Keratinocyte (primary cell): Measurements from ENCODE around the gene FBN2. TPM values are rescaled to one million over a fixed set of nuclear protein-coding genes. Genes with fewer than 3 reads are reported as not detected.

Experiments used
- DNase-seq: peaks from one replicate; pipeline ENCODE4 v3.0.0-alpha.2; 2011; ENCODE audit warnings: low read depth, missing footprints, low spot score
- FAIRE-seq: peaks from 2 replicates; lab custom pipeline; 2011; peaks lifted over from hg19 to GRCh38; lab: Jason Lieb, UNC
- H2AFZ ChIP-seq: 2 replicates; pipeline ENCODE4 v1.6.0; 2012; ENCODE audit warnings: low read length, control low read depth, inconsistent platforms; ENCODE audit not compliant: control insufficient read depth
- H3K27ac ChIP-seq: 2 replicates; pipeline ENCODE4 v1.5.1; 2011; ENCODE audit warnings: low read length; ENCODE audit not compliant: control insufficient read depth, insufficient read depth
- H3K27me3 ChIP-seq: 3 replicates; pipeline ENCODE4 v1.6.0; 2011; ENCODE audit warnings: low read length; ENCODE audit not compliant: control insufficient read depth, insufficient read depth; ENCODE audit errors: extremely low read depth
- H3K36me3 ChIP-seq, 2 experiments: 2 replicates in 1 of 2; 3 replicates in 1 of 2; pipeline ENCODE4 v1.5.1; 2011; ENCODE audit warnings: low read length in 2 of 2, mild to moderate bottlenecking in 1 of 2; ENCODE audit not compliant: control insufficient read depth in 2 of 2, insufficient read depth in 2 of 2; ENCODE audit errors: extremely low read depth in 1 of 2
- H3K4me1 ChIP-seq: 3 replicates; pipeline ENCODE4 v1.5.1; 2011; ENCODE audit warnings: low read length; ENCODE audit not compliant: control insufficient read depth, insufficient read depth; ENCODE audit errors: extremely low read depth
- H3K4me2 ChIP-seq: 3 replicates; pipeline ENCODE4 v1.6.0; 2011; ENCODE audit warnings: low read depth, low read length; ENCODE audit not compliant: control insufficient read depth, insufficient read depth; ENCODE audit errors: extremely low read depth
- H3K4me3 ChIP-seq, 3 experiments: fragments of 200-600 bp in 1 of 3; sonication (generic) in 1 of 3; 2 replicates in 2 of 3; 3 replicates in 1 of 3; pipeline ENCODE4 v1.5.1; 2011 to 2016; ENCODE audit warnings: low read length in 3 of 3, mild to moderate bottlenecking in 3 of 3, control low read depth in 2 of 3, inconsistent platforms in 1 of 3, low read depth in 1 of 3, mixed read lengths in 1 of 3, mixed run types in 1 of 3, moderate library complexity in 1 of 3; ENCODE audit not compliant: control insufficient read depth in 2 of 3, insufficient read depth in 2 of 3; ENCODE audit errors: extremely low read depth in 1 of 3
- H3K79me2 ChIP-seq: 2 replicates; pipeline ENCODE4 v1.6.0; 2012; ENCODE audit warnings: low read length; ENCODE audit not compliant: control insufficient read depth, insufficient read depth
- H3K9ac ChIP-seq: 3 replicates; pipeline ENCODE4 v1.6.0; 2011; ENCODE audit warnings: low read length; ENCODE audit not compliant: control insufficient read depth, insufficient read depth; ENCODE audit errors: extremely low read depth
- H3K9me1 ChIP-seq: 3 replicates; pipeline ENCODE4 v1.6.0; 2011; ENCODE audit warnings: low read length; ENCODE audit not compliant: control insufficient read depth, insufficient read depth; ENCODE audit errors: extremely low read depth
- H3K9me3 ChIP-seq: 2 replicates; pipeline ENCODE4 v1.5.1; 2012; ENCODE audit warnings: low read depth, low read length; ENCODE audit not compliant: control insufficient read depth
- H4K20me1 ChIP-seq: 3 replicates; pipeline ENCODE4 v1.6.0; 2011; ENCODE audit warnings: low read length; ENCODE audit not compliant: control insufficient read depth, insufficient read depth; ENCODE audit errors: extremely low read depth
- CTCF ChIP-seq, 3 experiments: IDR thresholded peaks in 1 of 3; conservative IDR thresholded peaks in 1 of 3; optimal IDR thresholded peaks in 1 of 3; 2 replicates in 2 of 3; 3 replicates in 1 of 3; pipeline versions ENCODE3 to v1.5.1; 2011; ENCODE audit warnings: low read length in 3 of 3, mild to moderate bottlenecking in 3 of 3, moderate library complexity in 2 of 3, control low read depth in 1 of 3, inconsistent platforms in 1 of 3; ENCODE audit not compliant: insufficient read depth in 2 of 3; ENCODE audit errors: extremely low read depth in 1 of 3
- EZH2 ChIP-seq: IDR thresholded peaks from one replicate; pipeline ENCODE4 v1.6.1; 2012; ENCODE audit warnings: inconsistent platforms, mild to moderate bottlenecking, low read length, moderate library complexity
- dilution Hi-C: fragments of 300-500 bp; cut with MboI; formaldehyde crosslinking; loops from one replicate; pipeline ENCODE4 v1.7.0; 2020; ENCODE audit warnings: low sequenced_read_pairs; ENCODE audit not compliant: extremely low pct_ligation_motif_present
- polyA plus RNA-seq, 5 experiments: library from polyadenylated mRNA; depleted of rRNA in 3 of 5; stranded (reverse) in 3 of 5; stranded (forward) in 1 of 5; unstranded in 1 of 5; fragments of >200 nt; gene quantifications; 1 replicate in 1 of 5; 2 replicates in 3 of 5; 3 replicates in 1 of 5; pipeline versions ENCODE4 v1.2.1 to v1.2.3, GENCODE V29; 2011 to 2012; ENCODE audit warnings: missing spikeins in 2 of 5, low read depth in 1 of 5, low replicate concordance in 1 of 5

The FBN2 gene
- polyA plus RNA-seq, 1 donor (not counting 4 experiments of a cell fraction or from before 2014, with no cell fraction given) = 30.1 TPM

GRCh38 chr5:128516978-128517377 lies 21.1 kb downstream of the FBN2 start:
- no peak overlapping the region for H3K9ac ChIP-seq
- dilution Hi-C loops = no loop called here
- H3K27ac ChIP-seq = no peak overlapping the region
- H3K9me1 ChIP-seq = peaks cover 2% of the 10 kb centered on the region
- no peaks in the 10 kb centered on the region for H3K9me3 ChIP-seq
- no peaks in the 10 kb centered on the region for H3K4me1 ChIP-seq
- DNase-seq (no peak), FAIRE-seq (no peak)
- H4K20me1 ChIP-seq = no peaks in the 10 kb centered on the region
- H3K4me3 ChIP-seq = no peak overlapping the region
- peaks cover 3 to 7% of the 10 kb centered on the region in 2 experiments for H3K36me3 ChIP-seq
- H3K27me3 ChIP-seq = no peaks in the 10 kb centered on the region
- no peak for TF ChIP-seq CTCF (optimal IDR thresholded peaks at IDR 0.05 in 1 of 3, IDR thresholded peaks at IDR 0.05 in 1 of 3, conservative IDR thresholded peaks at IDR 0.05 in 1 of 3; ENCODE audit: extremely low read depth in 1 of 3, insufficient read depth in 2 of 3, low read length in 3 of 3)
- no peak for TF ChIP-seq EZH2
- H2AFZ ChIP-seq = no peak overlapping the region
- H3K4me2 ChIP-seq = no peak overlapping the region
- H3K79me2 ChIP-seq = no peaks in the 10 kb centered on the region

GRCh38 chr5:128513806-128514205 lies 24.2 kb downstream of the FBN2 start:
- H3K79me2 ChIP-seq = no peaks in the 10 kb centered on the region
- H4K20me1 ChIP-seq = no peaks in the 10 kb centered on the region
- FAIRE-seq = no peak
- peaks cover 0 to 3% of the 10 kb centered on the region in 2 experiments for H3K36me3 ChIP-seq
- DNase-seq = no peak
- H3K27me3 ChIP-seq = no peaks in the 10 kb centered on the region
- H2AFZ ChIP-seq = no peak overlapping the region
- H3K4me3 ChIP-seq = no peak overlapping the region
- H3K9ac ChIP-seq = no peak overlapping the region
- dilution Hi-C loops = no loop called here
- H3K4me2 ChIP-seq = no peak overlapping the region
- no peak overlapping the region for H3K27ac ChIP-seq
- TF ChIP-seq EZH2 = no peak
- H3K9me3 ChIP-seq = no peaks in the 10 kb centered on the region
- no peaks in the 10 kb centered on the region for H3K4me1 ChIP-seq
- H3K9me1 ChIP-seq = no peaks in the 10 kb centered on the region

GRCh38 chr5:128512894-128513293 lies 25.2 kb downstream of the FBN2 start:
- Histone ChIP-seq H3K79me2 (no peaks in the 10 kb centered on the region), H3K36me3 (no peaks in the 10 kb centered on the region), H3K27ac (no peak overlapping the region), H2AFZ (no peak overlapping the region), H3K9ac (no peak overlapping the region), H3K9me1 (no peaks in the 10 kb centered on the region), H3K9me3 (no peaks in the 10 kb centered on the region), H3K27me3 (no peaks in the 10 kb centered on the region), H3K4me2 (no peak overlapping the region), H3K4me1 (no peaks in the 10 kb centered on the region), H3K4me3 (no peak overlapping the region), H4K20me1 (no peaks in the 10 kb centered on the region)
- no peak for FAIRE-seq
- dilution Hi-C loops = no loop called here
- TF ChIP-seq CTCF (optimal IDR thresholded peaks at IDR 0.05 in 1 of 3, IDR thresholded peaks at IDR 0.05 in 1 of 3, conservative IDR thresholded peaks at IDR 0.05 in 1 of 3; ENCODE audit: extremely low read depth in 1 of 3, insufficient read depth in 2 of 3, low read length in 3 of 3) (no peak), EZH2 (no peak)
- DNase-seq = no peak
